Mesothelial cell of epicardium (in vitro differentiated cells): ENCODE measurements around the gene CCDC93. TPM values are rescaled to one million over a fixed set of nuclear protein-coding genes. Genes with fewer than 3 reads are reported as not detected.

ENCODE experiments used
- DNase-seq, 2 experiments: peaks; one replicate each; pipeline ENCODE4 v3.0.0; 2021; ENCODE audit warnings: low spot score in 2 of 2; ENCODE audit not compliant: unreplicated experiment in 2 of 2
- H3K27ac Mint-ChIP-seq: 2 replicates; pipeline ENCODE4 v1.8.0; 2021; ENCODE audit warnings: mixed read lengths
- H3K27me3 Mint-ChIP-seq: 2 replicates; pipeline ENCODE4 v1.8.0; 2021; ENCODE audit warnings: low read depth, mixed read lengths
- H3K36me3 Mint-ChIP-seq: 2 replicates; pipeline ENCODE4 v1.8.0; 2021; ENCODE audit warnings: mixed read lengths
- H3K4me1 Mint-ChIP-seq: 2 replicates; pipeline ENCODE4 v1.8.0; 2021; ENCODE audit warnings: mixed read lengths
- H3K4me3 Mint-ChIP-seq: 2 replicates; pipeline ENCODE4 v1.8.0; 2021; ENCODE audit warnings: mild to moderate bottlenecking, moderate library complexity, mixed read lengths
- H3K9me3 Mint-ChIP-seq: 2 replicates; pipeline ENCODE4 v1.8.0; 2021; ENCODE audit warnings: mixed read lengths
- total RNA-seq: library from RNA; stranded (reverse); gene quantifications from 3 replicates; pipeline ENCODE4 v1.2.1, GENCODE V29; 2021
- TF ChIP-seq, protein P1 (sequence below): fragments of 200-600 bp; sonication (generic); IDR thresholded peaks from one replicate; pipeline ENCODE4 v1.5.0; 2021; ENCODE audit warnings: antibody characterized with exemption; ENCODE audit not compliant: unreplicated experiment

Gene CCDC93
- total RNA-seq, 1 donor from 2014 or later, result 46.9 TPM

DNA sequence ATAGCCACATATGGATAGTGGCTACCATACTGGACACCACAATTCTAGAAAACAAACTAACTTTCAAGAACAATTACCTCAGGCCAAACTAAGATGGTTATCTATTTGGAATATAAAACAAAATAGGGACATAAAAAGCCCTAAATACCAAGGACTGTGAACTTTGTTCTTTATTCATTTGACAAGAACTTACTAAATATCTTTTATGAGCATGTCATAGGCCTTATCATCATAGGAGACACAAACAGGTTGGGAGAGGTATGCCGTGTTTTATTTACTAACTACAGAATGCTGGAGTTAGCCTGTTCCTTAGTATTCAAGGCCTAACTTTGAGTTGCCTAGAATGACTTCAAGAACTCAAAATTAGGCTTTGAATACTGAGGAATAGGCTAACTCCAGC lies 32.1 kb downstream of the CCDC93 start:
- TF ChIP-seq, protein P1, sequence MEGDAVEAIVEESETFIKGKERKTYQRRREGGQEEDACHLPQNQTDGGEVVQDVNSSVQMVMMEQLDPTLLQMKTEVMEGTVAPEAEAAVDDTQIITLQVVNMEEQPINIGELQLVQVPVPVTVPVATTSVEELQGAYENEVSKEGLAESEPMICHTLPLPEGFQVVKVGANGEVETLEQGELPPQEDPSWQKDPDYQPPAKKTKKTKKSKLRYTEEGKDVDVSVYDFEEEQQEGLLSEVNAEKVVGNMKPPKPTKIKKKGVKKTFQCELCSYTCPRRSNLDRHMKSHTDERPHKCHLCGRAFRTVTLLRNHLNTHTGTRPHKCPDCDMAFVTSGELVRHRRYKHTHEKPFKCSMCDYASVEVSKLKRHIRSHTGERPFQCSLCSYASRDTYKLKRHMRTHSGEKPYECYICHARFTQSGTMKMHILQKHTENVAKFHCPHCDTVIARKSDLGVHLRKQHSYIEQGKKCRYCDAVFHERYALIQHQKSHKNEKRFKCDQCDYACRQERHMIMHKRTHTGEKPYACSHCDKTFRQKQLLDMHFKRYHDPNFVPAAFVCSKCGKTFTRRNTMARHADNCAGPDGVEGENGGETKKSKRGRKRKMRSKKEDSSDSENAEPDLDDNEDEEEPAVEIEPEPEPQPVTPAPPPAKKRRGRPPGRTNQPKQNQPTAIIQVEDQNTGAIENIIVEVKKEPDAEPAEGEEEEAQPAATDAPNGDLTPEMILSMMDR, result no peak
- Mint-ChIP-seq H3K4me1 (no peaks in the 10 kb centered on the region), H3K27me3 (no peaks in the 10 kb centered on the region), H3K27ac (no peak overlapping the region), H3K36me3 (peaks cover 8% of the 10 kb centered on the region), H3K9me3 (no peaks in the 10 kb centered on the region), H3K4me3 (no peak overlapping the region)
- no peak for DNase-seq

- H3K4me3 Mint-ChIP-seq, result no peak overlapping the region
- peaks cover under 1% of the 10 kb centered on the region for H3K4me1 Mint-ChIP-seq
- TF ChIP-seq, protein P1, result no peak
- no peaks in the 10 kb centered on the region for H3K27me3 Mint-ChIP-seq
- peaks cover 10% of the 10 kb centered on the region for H3K36me3 Mint-ChIP-seq
- no peak for DNase-seq
- H3K27ac Mint-ChIP-seq, result no peak overlapping the region
- no peaks in the 10 kb centered on the region for H3K9me3 Mint-ChIP-seq
Observed at GRCh38 chr2:117980783-117981676, 32.8 kb downstream of the CCDC93 start.

GRCh38 chr2:117979911-117980701 lies 33.8 kb downstream of the CCDC93 start:
- H3K27ac Mint-ChIP-seq, result no peak overlapping the region
- H3K36me3 Mint-ChIP-seq, result peaks cover 14% of the 10 kb centered on the region
- peaks cover 9% of the 10 kb centered on the region for H3K4me1 Mint-ChIP-seq
- no peak overlapping the region for H3K4me3 Mint-ChIP-seq
- TF ChIP-seq, protein P1, result no peak
- H3K9me3 Mint-ChIP-seq, result no peaks in the 10 kb centered on the region
- no peak for DNase-seq
- H3K27me3 Mint-ChIP-seq, result no peaks in the 10 kb centered on the region

DNA sequence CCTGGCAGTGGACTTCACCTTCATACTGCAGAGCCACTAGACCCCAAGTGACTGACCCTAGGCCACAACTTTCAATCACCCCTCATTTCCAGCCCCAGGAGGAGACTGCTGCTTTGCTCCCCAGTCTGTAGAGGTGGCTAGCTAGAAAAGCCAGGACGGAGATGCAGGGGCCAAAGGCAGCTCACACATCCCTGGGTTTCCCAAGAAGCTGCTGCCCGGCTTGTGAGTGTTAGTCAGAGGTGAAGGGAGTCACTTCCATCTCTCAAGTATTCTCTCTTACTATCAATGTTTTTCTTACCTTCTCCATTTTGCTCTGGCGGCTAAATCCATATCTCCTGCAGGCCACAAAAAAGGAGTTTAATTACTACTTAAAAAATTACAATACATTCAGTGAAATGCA lies 36.2 kb downstream of the CCDC93 start:
- H3K4me3 Mint-ChIP-seq, result no peak overlapping the region
- TF ChIP-seq, protein P1, result no peak
- H3K27ac Mint-ChIP-seq, result no peak overlapping the region
- peaks cover 18% of the 10 kb centered on the region for H3K36me3 Mint-ChIP-seq
- peaks cover 13% of the 10 kb centered on the region for H3K4me1 Mint-ChIP-seq
- DNase-seq, result no peak
- H3K27me3 Mint-ChIP-seq, result no peaks in the 10 kb centered on the region
- no peaks in the 10 kb centered on the region for H3K9me3 Mint-ChIP-seq

DNA sequence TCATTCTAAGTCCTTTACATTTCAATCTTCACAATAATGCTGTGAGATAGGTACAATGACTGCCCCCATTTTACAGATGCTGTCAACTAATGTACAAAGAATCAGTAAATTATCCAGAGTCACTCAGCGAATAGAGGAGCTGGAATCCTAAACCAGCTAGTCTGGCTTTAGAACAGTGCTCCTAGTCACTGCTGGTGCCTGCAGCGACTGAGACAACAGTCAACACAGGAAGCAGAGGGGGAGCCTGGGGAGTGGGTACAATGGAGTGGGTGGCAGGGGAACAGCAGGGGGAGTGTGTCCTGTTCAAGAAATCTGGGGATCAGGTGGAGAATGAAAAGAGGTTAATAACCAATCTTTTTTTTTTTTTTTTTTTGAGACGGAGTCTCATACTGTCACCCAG lies 37.3 kb downstream of the CCDC93 start:
- no peak overlapping the region for H3K4me3 Mint-ChIP-seq
- H3K4me1 Mint-ChIP-seq, result peaks cover 15% of the 10 kb centered on the region
- H3K27me3 Mint-ChIP-seq, result no peaks in the 10 kb centered on the region
- no peaks in the 10 kb centered on the region for H3K9me3 Mint-ChIP-seq
- no peak for DNase-seq
- H3K27ac Mint-ChIP-seq, result no peak overlapping the region
- TF ChIP-seq, protein P1, result no peak
- H3K36me3 Mint-ChIP-seq, result peaks cover 24% of the 10 kb centered on the region
